Left lung (tissue), 10 donors: ENCODE results near the gene OXER1. TPM values are rescaled to one million over a fixed set of nuclear protein-coding genes. Genes with fewer than 3 reads are reported as not detected.
"Not testable (repeated sequence)": the region's sequence is repeated elsewhere in the genome, so short reads cannot be mapped to it uniquely, and the experiment has no call there.

Experiments used
- ATAC-seq: fragments of 200-7000 bp; cut with Tn5 transposase; one replicate; pipeline ENCODE4 v1.9.1; 2020; ENCODE audit warnings: moderate library complexity
- DNase-seq, 4 donors: peaks; one replicate each; pipeline ENCODE4 v3.0.0-alpha.2; 2013 to 2020
- H3K27ac ChIP-seq, 2 donors: fragments of 200-600 bp; sonication (generic) in 1 of 2; one replicate each; pipeline versions ENCODE4 v1.5.0 to v1.8.0; 2020 to 2021
- H3K27me3 ChIP-seq, 2 donors: fragments of 200-600 bp; sonication (generic) in 1 of 2; one replicate each; pipeline versions ENCODE4 v1.5.0 to v1.8.0; 2020 to 2021
- H3K36me3 ChIP-seq, 2 donors: fragments of 200-600 bp; sonication (generic) in 1 of 2; one replicate each; pipeline versions ENCODE4 v1.5.0 to v1.8.0; 2020 to 2021
- H3K4me1 ChIP-seq, 2 donors: fragments of 200-600 bp; one replicate each; pipeline ENCODE4 v1.8.0; 2021
- H3K4me3 ChIP-seq, 2 donors: fragments of 200-600 bp; sonication (generic) in 1 of 2; one replicate each; pipeline versions ENCODE4 v1.5.0 to v1.8.0; 2020 to 2021; ENCODE audit warnings: mild to moderate bottlenecking in 1 of 2
- H3K9me3 ChIP-seq, 2 donors: fragments of 200-600 bp; sonication (generic) in 1 of 2; one replicate each; pipeline versions ENCODE4 v1.5.0 to v1.8.0; 2020 to 2021
- intact Hi-C, 2 donors: fragments of 100-400 bp; cut with DNase I; formaldehyde crosslinking; loops; one replicate each; pipeline versions ENCODE4 v1.11.2 to v1.14.2; 2022
- polyA plus RNA-seq, 6 donors: library from polyadenylated mRNA; unstranded; fragments of 120-200 nt; gene quantifications; one replicate each; pipeline ENCODE4 v1.2.1, GENCODE V29; 2013; ENCODE audit not compliant: insufficient read length in 6 of 6
- total RNA-seq, 2 donors: library from RNA; stranded (reverse); fragmentation: NEBNext Ultra II Directional; extraction: Animal tissue kit (Norgen Biotek cat#: 25700); gene quantifications; one replicate each; pipeline ENCODE4 v1.2.1, GENCODE V29; 2021
- TF ChIP-seq, protein P1 (sequence below), 2 donors: fragments of 200-600 bp; sonication (generic) in 1 of 2; IDR thresholded peaks; one replicate each; pipeline versions ENCODE4 v1.5.0 to v1.8.0; 2021; ENCODE audit warnings: antibody characterized with exemption in 2 of 2
- donor health status: DM: no; HTN: yes; CAD: no.
- donor health status: DM: no; HTN: no; CAD: no.

OXER1 gene
- total and polyA plus RNA-seq, 8 donors, result 1.7 to 9.9 (median 9.0) TPM

DNA sequence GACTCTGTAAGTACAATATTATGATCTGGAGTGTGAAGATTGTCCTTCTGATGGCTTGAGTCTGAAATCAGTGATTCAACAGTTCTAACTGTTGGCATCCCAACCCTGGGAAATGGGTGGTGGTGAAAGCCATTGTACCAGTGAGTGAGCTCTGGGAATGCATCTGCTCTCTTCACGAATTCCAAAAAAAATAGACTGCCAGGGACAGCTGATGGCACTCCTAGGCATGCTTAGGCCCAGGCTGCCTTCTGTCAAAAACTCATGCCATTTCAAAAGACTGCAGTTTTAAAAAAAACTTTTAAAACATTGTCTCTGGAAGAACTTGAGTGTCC is 20.3 kb downstream of the OXER1 start:
- intact Hi-C loops, result no loop called here
- no peaks in the 10 kb centered on the region for H3K27me3 ChIP-seq
- no peak overlapping the region for H3K4me3 ChIP-seq
- TF ChIP-seq, protein P1, sequence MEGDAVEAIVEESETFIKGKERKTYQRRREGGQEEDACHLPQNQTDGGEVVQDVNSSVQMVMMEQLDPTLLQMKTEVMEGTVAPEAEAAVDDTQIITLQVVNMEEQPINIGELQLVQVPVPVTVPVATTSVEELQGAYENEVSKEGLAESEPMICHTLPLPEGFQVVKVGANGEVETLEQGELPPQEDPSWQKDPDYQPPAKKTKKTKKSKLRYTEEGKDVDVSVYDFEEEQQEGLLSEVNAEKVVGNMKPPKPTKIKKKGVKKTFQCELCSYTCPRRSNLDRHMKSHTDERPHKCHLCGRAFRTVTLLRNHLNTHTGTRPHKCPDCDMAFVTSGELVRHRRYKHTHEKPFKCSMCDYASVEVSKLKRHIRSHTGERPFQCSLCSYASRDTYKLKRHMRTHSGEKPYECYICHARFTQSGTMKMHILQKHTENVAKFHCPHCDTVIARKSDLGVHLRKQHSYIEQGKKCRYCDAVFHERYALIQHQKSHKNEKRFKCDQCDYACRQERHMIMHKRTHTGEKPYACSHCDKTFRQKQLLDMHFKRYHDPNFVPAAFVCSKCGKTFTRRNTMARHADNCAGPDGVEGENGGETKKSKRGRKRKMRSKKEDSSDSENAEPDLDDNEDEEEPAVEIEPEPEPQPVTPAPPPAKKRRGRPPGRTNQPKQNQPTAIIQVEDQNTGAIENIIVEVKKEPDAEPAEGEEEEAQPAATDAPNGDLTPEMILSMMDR (IDR thresholded peaks at IDR 0.05), result no peak
- H3K9me3 ChIP-seq, result no peaks in the 10 kb centered on the region
- no peaks in the 10 kb centered on the region for H3K36me3 ChIP-seq
- H3K4me1 ChIP-seq, result no peaks in the 10 kb centered on the region
- no peak for ATAC-seq
- H3K27ac ChIP-seq, result no peak overlapping the region
- no peak for DNase-seq

DNA sequence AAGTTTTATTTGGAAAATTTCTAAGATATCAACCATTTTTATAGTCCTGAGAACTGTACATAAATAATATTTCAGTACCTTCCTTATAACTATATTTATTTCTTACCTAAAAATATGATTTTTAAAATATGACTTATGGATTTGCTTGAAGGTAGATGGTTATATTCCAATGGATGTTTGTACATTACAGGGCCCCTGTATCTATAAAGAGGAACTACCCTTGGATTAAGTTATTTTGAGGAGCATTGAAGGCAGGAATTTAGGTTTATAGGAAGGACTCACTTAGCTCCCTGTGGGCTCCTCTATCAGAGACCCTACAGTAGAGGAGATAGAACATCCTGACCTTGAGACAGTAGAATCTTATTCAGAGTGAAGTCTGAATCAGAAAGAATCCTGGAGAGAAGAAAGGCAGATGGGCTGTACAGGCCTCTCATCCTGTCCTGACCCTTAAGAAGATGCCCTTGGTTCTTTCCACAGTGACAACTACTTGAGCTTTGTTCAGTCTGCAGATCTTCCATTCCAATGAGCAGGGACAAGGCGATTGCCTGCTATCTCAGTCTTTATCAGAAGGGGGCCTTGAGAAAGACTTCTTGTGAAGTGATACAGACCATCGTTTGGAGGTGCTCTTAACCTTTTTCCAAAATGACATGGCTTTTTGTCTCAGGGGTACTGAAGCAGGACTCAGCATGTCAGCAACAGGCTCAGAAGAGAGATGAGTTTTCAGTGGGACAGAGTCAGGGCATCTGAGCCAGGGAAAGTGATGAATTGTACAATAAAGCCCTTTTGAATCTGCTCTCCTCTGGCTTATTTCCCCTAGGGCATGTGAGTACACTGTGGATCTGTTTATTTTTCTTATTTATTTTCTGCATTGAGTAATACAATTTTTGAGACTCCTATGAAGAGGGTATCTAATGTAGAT is 20.9 kb downstream of the OXER1 start:
- TF ChIP-seq, protein P1 (IDR thresholded peaks at IDR 0.05), result no peak
- DNase-seq (no peak), ATAC-seq (no peak)
- H3K4me1 ChIP-seq, result no peaks in the 10 kb centered on the region
- peaks cover 0 to 2% of the 10 kb centered on the region in 2 donors for H3K9me3 ChIP-seq
- intact Hi-C loops, result no loop called here
- no peaks in the 10 kb centered on the region for H3K36me3 ChIP-seq
- no peaks in the 10 kb centered on the region for H3K27me3 ChIP-seq
- no peak overlapping the region for H3K4me3 ChIP-seq
- H3K27ac ChIP-seq, result no peak overlapping the region

DNA sequence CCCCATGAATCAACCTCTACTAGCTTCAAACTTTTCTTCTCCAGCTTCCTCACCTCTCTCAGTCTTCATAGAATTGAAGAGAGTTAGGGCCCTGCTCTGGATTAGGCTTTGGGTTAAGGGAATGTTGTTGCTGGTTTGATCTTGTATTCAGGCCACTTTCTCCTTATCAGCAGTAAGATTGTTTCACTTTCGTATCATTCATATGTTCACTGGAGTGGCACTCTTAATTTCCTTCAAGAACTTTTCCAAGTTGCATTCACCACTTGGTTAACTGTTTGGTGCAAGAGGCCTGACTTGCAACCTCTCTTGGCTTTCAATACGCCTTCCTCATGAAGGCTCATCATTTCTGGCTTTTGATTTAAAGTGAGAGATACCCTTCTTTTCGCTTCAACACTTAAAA is 22.8 kb downstream of the OXER1 start:
- intact Hi-C loops, result no loop called here
- Histone ChIP-seq H3K27ac (peak overlapping the region in 1 of 2 donors; percentile 73), H3K9me3 (peaks cover 0 to 2% of the 10 kb centered on the region in 2 donors), H3K27me3 (no peaks in the 10 kb centered on the region), H3K36me3 (peaks cover 0 to 5% of the 10 kb centered on the region in 2 donors), H3K4me3 (no peak overlapping the region), H3K4me1 (no peaks in the 10 kb centered on the region)
- ATAC-seq, result peak; percentile 94
- TF ChIP-seq, protein P1 (IDR thresholded peaks at IDR 0.05), result no peak
- DNase-seq, result peak in 1 of 4 donors; percentile 26

DNA sequence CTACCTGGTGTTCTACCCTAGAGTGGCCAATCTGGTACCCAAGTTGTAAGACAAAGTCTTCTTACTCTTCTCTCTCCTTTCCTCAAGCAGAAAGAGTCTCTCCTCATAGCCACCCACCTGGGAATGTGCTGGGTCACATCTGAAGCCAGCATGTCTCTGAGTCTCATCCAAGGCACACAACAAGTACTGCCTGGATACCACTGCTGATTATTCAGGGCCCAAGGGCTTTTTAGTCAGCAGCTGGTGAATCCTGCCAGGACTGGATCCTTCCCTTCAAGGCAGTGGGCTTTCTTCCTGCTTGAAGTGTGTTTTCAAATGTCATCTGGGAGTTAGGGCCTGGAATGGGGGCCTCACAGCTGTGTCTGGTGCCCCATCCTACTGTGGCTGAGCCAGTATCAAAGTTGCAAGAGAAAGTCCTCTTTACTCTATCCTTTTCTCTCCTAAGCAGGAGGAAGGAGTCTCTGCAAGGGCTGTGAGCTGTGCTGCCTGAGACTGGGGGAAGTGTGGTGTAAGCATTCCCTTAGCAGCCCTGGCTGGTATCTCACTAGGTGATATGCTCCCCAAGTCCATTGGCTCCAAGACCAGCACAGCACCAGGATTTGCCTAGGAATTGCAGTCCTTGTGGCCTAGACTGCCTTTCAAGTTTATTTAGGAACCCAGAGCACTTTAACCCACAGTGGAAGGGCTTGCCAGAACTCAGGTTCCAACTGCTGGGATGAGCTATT is 27.2 kb downstream of the OXER1 start:
- Histone ChIP-seq H3K9me3 (peaks cover 0 to 11% of the 10 kb centered on the region in 2 donors), H3K4me1 (no peaks in the 10 kb centered on the region), H3K27ac (no peak overlapping the region), H3K27me3 (no peaks in the 10 kb centered on the region), H3K4me3 (no peak overlapping the region), H3K36me3 (peaks cover 0 to 9% of the 10 kb centered on the region in 2 donors)
- intact Hi-C loops, result no loop called here
- ATAC-seq (no peak), DNase-seq (no peak)
- TF ChIP-seq, protein P1 (IDR thresholded peaks at IDR 0.05), result no peak

DNA sequence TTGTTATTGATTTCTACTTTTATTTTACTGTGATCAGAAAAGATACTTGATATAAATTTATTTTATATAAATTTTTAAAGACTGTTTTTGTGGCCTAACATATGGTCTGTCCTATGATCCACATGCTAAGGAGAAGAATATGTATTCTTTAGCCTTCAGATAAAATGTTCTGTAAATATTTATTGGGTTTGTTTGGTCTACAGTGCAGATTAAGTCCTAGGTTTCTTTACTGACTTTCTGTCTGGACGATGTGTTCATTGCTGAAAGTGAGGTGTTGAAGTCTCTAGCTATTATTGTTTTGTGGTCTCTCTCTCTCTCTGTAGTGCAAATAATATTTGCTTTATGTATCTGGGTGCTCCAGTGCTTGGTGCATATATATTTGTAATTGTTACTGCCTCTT is 30.1 kb downstream of the OXER1 start:
- TF ChIP-seq, protein P1 (IDR thresholded peaks at IDR 0.05), result no peak
- DNase-seq, result no peak
- Histone ChIP-seq H3K9me3 (peaks cover 0 to 20% of the 10 kb centered on the region in 2 donors), H3K4me1 (no peaks in the 10 kb centered on the region), H3K27ac (no peak overlapping the region), H3K4me3 (no peak overlapping the region), H3K36me3 (peaks cover 0 to 9% of the 10 kb centered on the region in 2 donors), H3K27me3 (no peaks in the 10 kb centered on the region)
- ATAC-seq, result no peak
- intact Hi-C loops, result no loop called here

DNA sequence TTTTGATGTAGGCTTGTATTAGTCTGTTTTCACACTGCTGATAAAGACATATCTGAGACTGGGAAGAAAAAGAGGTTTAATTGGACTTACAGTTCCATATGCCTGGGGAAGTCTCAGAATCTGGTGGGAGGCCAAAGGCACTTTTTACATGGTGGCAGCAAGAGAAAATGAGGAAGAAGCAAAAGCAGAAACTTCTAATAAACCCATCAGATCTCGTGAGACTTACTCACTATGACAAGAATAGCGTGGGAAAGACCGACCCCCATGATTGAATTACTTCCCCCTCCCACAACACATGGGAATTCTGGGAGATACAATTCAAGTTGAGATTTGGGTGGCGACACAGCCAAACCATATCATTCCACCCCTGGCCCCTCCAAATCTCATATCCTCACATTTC is 32.6 kb downstream of the OXER1 start:
- H3K36me3 ChIP-seq, H3K4me3 ChIP-seq, H3K27ac ChIP-seq, DNase-seq, intact Hi-C loops, H3K27me3 ChIP-seq, ATAC-seq, H3K4me1 ChIP-seq: not testable (repeated sequence)
- H3K9me3 ChIP-seq, result peaks cover 0 to 18% of the 10 kb centered on the region in 2 donors
